GM21360 (cell line): ENCODE results near the gene MITF.

Source experiments
- ATAC-seq: cut with Tn5 transposase; IDR thresholded peaks from one replicate; pipeline ENCODE4 v1.9.1; 2021; ENCODE audit warnings: mild to moderate bottlenecking, moderate library complexity; ENCODE audit not compliant: unreplicated experiment

Gene MITF

GRCh38 chr3:69867941-69868505 is 128.8 kb downstream of the MITF start:
- no peak for ATAC-seq

- no peak for ATAC-seq
These were observed 129.7 kb downstream of the MITF start for GRCh38 chr3:69868841-69869420.

GRCh38 chr3:69869643-69870042 is 130.4 kb downstream of the MITF start:
- no peak for ATAC-seq

- ATAC-seq, result no peak
These were observed 132.0 kb downstream of the MITF start for GRCh38 chr3:69871251-69871650.

- no peak for ATAC-seq
These were observed 132.6 kb downstream of the MITF start for GRCh38 chr3:69871868-69872267.

- no peak for ATAC-seq
These were observed 133.6 kb downstream of the MITF start for GRCh38 chr3:69872783-69873378.

- no peak for ATAC-seq
These were observed 136.8 kb downstream of the MITF start for GRCh38 chr3:69876073-69876472.

- ATAC-seq, result no peak
These were observed 139.0 kb downstream of the MITF start for GRCh38 chr3:69878254-69878653.

GRCh38 chr3:69879051-69879450 is 139.8 kb downstream of the MITF start:
- no peak for ATAC-seq

- ATAC-seq, result no peak
These were observed 140.9 kb downstream of the MITF start for GRCh38 chr3:69880069-69880640.

GRCh38 chr3:69881051-69881450 is 141.8 kb downstream of the MITF start:
- no peak for ATAC-seq

GRCh38 chr3:69881756-69882428 is 142.6 kb downstream of the MITF start:
- no peak for ATAC-seq

GRCh38 chr3:69882560-69882959 is 143.3 kb downstream of the MITF start:
- ATAC-seq, result no peak

GRCh38 chr3:69888040-69888942 is 149.0 kb downstream of the MITF start:
- ATAC-seq, result no peak

GRCh38 chr3:69888943-69889315 is 149.7 kb downstream of the MITF start:
- ATAC-seq, result no peak

- ATAC-seq, result no peak
These were observed 150.8 kb downstream of the MITF start for GRCh38 chr3:69890084-69890483.

GRCh38 chr3:69890691-69891090 is 151.4 kb downstream of the MITF start:
- ATAC-seq, result no peak

- no peak for ATAC-seq
These were observed 153.4 kb downstream of the MITF start for GRCh38 chr3:69892706-69893105.

- ATAC-seq, result no peak
These were observed 154.0 kb downstream of the MITF start for GRCh38 chr3:69893274-69893673.

GRCh38 chr3:69896095-69896494 is 156.8 kb downstream of the MITF start:
- ATAC-seq, result no peak

GRCh38 chr3:69900331-69900730 is 161.1 kb downstream of the MITF start:
- ATAC-seq, result no peak
